HEK293 (cell line): ENCODE data around the gene DUSP6.

ENCODE experiments used
- CTCF ChIA-PET: fragments of 350-600 bp; formaldehyde crosslinking; extraction: SDS; loops from one replicate; lab custom pipeline; 2021; ENCODE audit warnings: antibody characterized with exemption; lab: Yijun Ruan, JAX
- POLR2A ChIA-PET: fragments of 300-600 bp; formaldehyde crosslinking; extraction: SDS; loops from one replicate; lab custom pipeline; 2020; ENCODE audit warnings: antibody characterized with exemption, inconsistent platforms; lab: Yijun Ruan, JAX
- H3K27ac ChIP-seq: fragments of 200-500 bp; sonication (Bioruptor generic); 2 replicates; pipeline ENCODE4 v1.5.1; 2014; ENCODE audit warnings: low read depth, low read length, control low read depth, inconsistent platforms; ENCODE audit errors: extremely low read depth
- H3K36me3 ChIP-seq, 2 experiments: fragments of 200-500 bp in 1 of 2; sonication (Bioruptor generic) in 1 of 2; 1 replicate in 1 of 2; 2 replicates in 1 of 2; pipeline ENCODE4 v1.5.1; 2014 to 2017; ENCODE audit warnings: inconsistent platforms in 2 of 2, low read length in 2 of 2; ENCODE audit not compliant: control insufficient read depth in 2 of 2, insufficient read depth in 1 of 2
- H3K4me1 ChIP-seq: fragments of 200-500 bp; sonication (Bioruptor generic); 2 replicates; pipeline ENCODE4 v1.5.1; 2014; ENCODE audit warnings: mild to moderate bottlenecking, low read length, inconsistent platforms; ENCODE audit not compliant: control insufficient read depth, insufficient read depth
- H3K4me3 ChIP-seq: 2 replicates; pipeline ENCODE4 v1.5.1; 2011; ENCODE audit warnings: low read depth, mild to moderate bottlenecking, control low read depth, low read length, moderate library complexity
- H3K9me3 ChIP-seq: fragments of 200-500 bp; sonication (Bioruptor generic); 2 replicates; pipeline ENCODE4 v1.5.1; 2014; ENCODE audit warnings: low read depth, low read length, inconsistent platforms; ENCODE audit not compliant: control insufficient read depth, insufficient read depth
- BCL11B ChIP-seq: fragments of 450-650 bp; formaldehyde crosslinking; IDR thresholded peaks from 2 replicates; pipeline ENCODE4 v1.5.1; 2016; ENCODE audit warnings: low read depth, missing biosample characterization, missing genetic modification characterization
- EGR2 ChIP-seq: fragments of 450-650 bp; formaldehyde crosslinking; IDR thresholded peaks from 2 replicates; pipeline ENCODE4 v1.5.1; 2016; ENCODE audit warnings: low read depth, missing biosample characterization, missing genetic modification characterization
- GLIS1 ChIP-seq: fragments of 450-650 bp; formaldehyde crosslinking; IDR thresholded peaks from 2 replicates; pipeline ENCODE4 v1.5.1; 2016; ENCODE audit warnings: missing biosample characterization, missing genetic modification characterization
- MZF1 ChIP-seq: fragments of 450-650 bp; formaldehyde crosslinking; IDR thresholded peaks from 2 replicates; pipeline ENCODE4 v1.5.1; 2017; ENCODE audit warnings: missing biosample characterization, missing genetic modification characterization, borderline replicate concordance
- RBAK ChIP-seq: fragments of 450-650 bp; formaldehyde crosslinking; IDR thresholded peaks from 2 replicates; pipeline ENCODE4 v1.5.1; 2016; ENCODE audit warnings: missing biosample characterization, missing genetic modification characterization
- ZFHX2 ChIP-seq: fragments of 450-650 bp; formaldehyde crosslinking; conservative IDR thresholded peaks from 2 replicates; pipeline ENCODE4 v1.5.1; 2016; ENCODE audit warnings: missing biosample characterization, missing genetic modification characterization
- ZFP37 ChIP-seq: fragments of 450-650 bp; formaldehyde crosslinking; IDR thresholded peaks from 2 replicates; pipeline ENCODE4 v1.5.1; 2016; ENCODE audit warnings: missing biosample characterization, missing genetic modification characterization
- ZNF132 ChIP-seq: fragments of 450-650 bp; formaldehyde crosslinking; IDR thresholded peaks from 2 replicates; pipeline ENCODE4 v1.5.1; 2017; ENCODE audit warnings: missing biosample characterization, missing genetic modification characterization, borderline replicate concordance
- ZNF2 ChIP-seq: fragments of 450-650 bp; formaldehyde crosslinking; IDR thresholded peaks from 2 replicates; pipeline ENCODE4 v1.5.1; 2016; ENCODE audit warnings: missing biosample characterization, missing genetic modification characterization
- ZNF239 ChIP-seq: fragments of 450-650 bp; formaldehyde crosslinking; IDR thresholded peaks from 2 replicates; pipeline ENCODE4 v1.5.1; 2016; ENCODE audit warnings: missing biosample characterization, missing genetic modification characterization
- ZNF366 ChIP-seq: fragments of 450-650 bp; formaldehyde crosslinking; conservative IDR thresholded peaks from 2 replicates; pipeline ENCODE4 v1.5.1; 2016; ENCODE audit warnings: missing biosample characterization, missing genetic modification characterization
- ZNF560 ChIP-seq: fragments of 450-650 bp; formaldehyde crosslinking; IDR thresholded peaks from 2 replicates; pipeline ENCODE4 v1.5.1; 2017; ENCODE audit warnings: missing biosample characterization, missing genetic modification characterization, borderline replicate concordance
- TF ChIP-seq, protein P1 (sequence below): fragments of 450-650 bp; formaldehyde crosslinking; conservative IDR thresholded peaks from 2 replicates; pipeline ENCODE4 v1.5.1; 2016; ENCODE audit warnings: low read depth, missing biosample characterization, missing genetic modification characterization
- TF ChIP-seq, protein P2 (sequence below): fragments of 450-650 bp; IDR thresholded peaks from 2 replicates; pipeline ENCODE4 v1.5.1; 2018; ENCODE audit warnings: missing biosample characterization, missing genetic modification characterization

The DUSP6 gene

DNA sequence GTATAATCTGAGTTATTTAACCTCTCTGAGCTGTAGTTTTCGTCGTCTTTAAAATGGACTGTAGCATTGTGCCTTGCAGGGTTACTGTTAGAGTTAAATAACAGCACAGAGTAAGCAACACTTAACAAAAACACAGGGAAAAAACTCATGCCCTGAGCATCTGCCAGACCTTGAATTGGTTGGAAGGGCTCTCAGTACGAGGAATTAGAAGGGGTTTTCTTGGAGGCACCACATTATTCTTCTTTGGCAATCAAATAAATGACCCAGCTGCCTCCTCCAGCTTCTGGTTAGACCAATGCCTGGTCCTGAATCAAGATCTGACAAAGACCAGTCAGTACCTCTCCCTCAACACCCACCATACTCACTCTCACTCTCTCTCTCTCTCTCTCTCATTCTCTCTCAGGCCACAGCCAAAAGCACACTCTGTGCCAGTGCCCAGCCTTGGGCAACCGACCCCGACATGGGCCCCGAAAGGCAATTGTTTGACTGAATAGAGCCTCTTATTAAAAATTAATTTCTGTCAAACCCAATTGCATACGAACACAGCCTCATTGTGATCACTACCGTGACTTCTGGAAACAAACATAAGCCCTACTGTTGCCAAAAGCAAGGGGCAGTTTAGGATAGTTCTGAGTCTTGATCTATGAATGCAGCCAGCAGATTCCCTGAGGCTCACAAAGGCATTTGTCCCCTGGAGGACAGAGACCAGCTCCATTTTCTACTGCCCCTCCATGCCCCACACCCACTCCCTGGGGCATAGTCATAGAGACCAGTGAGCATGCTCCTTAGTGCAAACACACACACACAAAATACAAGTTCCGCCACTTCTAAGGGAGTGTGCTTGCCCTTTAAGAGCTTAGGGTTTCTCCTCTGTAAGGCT is 23.9 kb downstream of the DUSP6 start:
- H3K36me3 ChIP-seq, result no peaks in the 10 kb centered on the region
- ChIA-PET CTCF (no interaction called here), POLR2A (interaction anchor here (1.6 kb wide), 1 partner anchor 23 kb away, joined by 3 read pairs; no protein-coding TSS in a partner anchor)
- no peak for TF ChIP-seq RBAK
- TF ChIP-seq BCL11B (tag by site-specific recombination), result no peak
- TF ChIP-seq, protein P1, sequence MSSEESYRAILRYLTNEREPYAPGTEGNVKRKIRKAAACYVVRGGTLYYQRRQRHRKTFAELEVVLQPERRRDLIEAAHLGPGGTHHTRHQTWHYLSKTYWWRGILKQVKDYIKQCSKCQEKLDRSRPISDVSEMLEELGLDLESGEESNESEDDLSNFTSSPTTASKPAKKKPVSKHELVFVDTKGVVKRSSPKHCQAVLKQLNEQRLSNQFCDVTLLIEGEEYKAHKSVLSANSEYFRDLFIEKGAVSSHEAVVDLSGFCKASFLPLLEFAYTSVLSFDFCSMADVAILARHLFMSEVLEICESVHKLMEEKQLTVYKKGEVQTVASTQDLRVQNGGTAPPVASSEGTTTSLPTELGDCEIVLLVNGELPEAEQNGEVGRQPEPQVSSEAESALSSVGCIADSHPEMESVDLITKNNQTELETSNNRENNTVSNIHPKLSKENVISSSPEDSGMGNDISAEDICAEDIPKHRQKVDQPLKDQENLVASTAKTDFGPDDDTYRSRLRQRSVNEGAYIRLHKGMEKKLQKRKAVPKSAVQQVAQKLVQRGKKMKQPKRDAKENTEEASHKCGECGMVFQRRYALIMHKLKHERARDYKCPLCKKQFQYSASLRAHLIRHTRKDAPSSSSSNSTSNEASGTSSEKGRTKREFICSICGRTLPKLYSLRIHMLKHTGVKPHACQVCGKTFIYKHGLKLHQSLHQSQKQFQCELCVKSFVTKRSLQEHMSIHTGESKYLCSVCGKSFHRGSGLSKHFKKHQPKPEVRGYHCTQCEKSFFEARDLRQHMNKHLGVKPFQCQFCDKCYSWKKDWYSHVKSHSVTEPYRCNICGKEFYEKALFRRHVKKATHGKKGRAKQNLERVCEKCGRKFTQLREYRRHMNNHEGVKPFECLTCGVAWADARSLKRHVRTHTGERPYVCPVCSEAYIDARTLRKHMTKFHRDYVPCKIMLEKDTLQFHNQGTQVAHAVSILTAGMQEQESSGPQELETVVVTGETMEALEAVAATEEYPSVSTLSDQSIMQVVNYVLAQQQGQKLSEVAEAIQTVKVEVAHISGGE (tag by site-specific recombination), result no peak
- TF ChIP-seq ZNF2 (tag by site-specific recombination), result no peak
- TF ChIP-seq, protein P2, sequence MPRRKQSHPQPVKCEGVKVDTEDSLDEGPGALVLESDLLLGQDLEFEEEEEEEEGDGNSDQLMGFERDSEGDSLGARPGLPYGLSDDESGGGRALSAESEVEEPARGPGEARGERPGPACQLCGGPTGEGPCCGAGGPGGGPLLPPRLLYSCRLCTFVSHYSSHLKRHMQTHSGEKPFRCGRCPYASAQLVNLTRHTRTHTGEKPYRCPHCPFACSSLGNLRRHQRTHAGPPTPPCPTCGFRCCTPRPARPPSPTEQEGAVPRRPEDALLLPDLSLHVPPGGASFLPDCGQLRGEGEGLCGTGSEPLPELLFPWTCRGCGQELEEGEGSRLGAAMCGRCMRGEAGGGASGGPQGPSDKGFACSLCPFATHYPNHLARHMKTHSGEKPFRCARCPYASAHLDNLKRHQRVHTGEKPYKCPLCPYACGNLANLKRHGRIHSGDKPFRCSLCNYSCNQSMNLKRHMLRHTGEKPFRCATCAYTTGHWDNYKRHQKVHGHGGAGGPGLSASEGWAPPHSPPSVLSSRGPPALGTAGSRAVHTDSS (tag by site-specific recombination), result no peak
- no peak for TF ChIP-seq GLIS1 (tag by site-specific recombination)
- no peak for TF ChIP-seq ZNF239
- TF ChIP-seq ZFP37 (tag by site-specific recombination), result no peak
- peaks cover 18% of the 10 kb centered on the region for H3K4me1 ChIP-seq
- no peak overlapping the region for H3K4me3 ChIP-seq
- H3K9me3 ChIP-seq, result no peaks in the 10 kb centered on the region
- no peak overlapping the region for H3K27ac ChIP-seq

DNA sequence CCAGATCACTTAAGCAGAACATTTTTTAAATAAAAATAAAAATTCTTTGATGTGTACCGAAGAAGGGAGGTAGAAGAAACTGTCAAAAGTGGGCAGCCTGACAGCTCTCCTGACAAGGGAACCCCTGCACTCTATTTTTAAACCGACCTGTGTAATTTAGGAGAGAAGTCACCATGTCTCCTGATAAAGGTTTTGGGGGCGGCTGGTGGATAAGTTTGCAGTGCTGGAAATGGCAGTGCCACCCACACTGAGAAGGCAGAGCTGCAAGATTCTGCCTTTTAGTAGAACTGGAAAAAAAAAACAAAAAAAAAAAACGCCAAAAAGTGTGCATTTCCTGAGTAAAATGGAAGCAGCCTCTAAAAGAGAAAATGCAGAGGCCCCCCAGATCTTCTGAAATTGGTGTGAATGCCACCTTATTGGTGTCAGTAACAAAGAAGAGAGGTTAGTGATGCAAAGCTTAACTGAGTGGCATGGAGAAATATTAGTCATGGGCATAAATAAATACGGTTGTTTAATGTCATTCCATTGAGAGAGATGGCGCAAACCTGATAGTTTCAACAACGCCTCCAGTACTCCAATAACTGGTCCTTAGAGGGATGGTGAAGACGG is 24.7 kb downstream of the DUSP6 start:
- ChIA-PET CTCF (no interaction called here), POLR2A (interaction anchor here (1.6 kb wide), 1 partner anchor 24 kb away, joined by 3 read pairs; no protein-coding TSS in a partner anchor)
- no peaks in the 10 kb centered on the region for H3K9me3 ChIP-seq
- H3K4me3 ChIP-seq, result no peak overlapping the region
- H3K36me3 ChIP-seq, result no peaks in the 10 kb centered on the region
- TF ChIP-seq ZNF366 (tag by site-specific recombination), result no peak
- no peak for TF ChIP-seq ZNF560 (tag by site-specific recombination)
- TF ChIP-seq ZFHX2 (tag by site-specific recombination), result peak; percentile 53
- peak; percentile 67 for TF ChIP-seq EGR2
- no peak for TF ChIP-seq ZNF132 (tag by site-specific recombination)
- TF ChIP-seq MZF1, result no peak
- H3K4me1 ChIP-seq, result peaks cover 18% of the 10 kb centered on the region
- no peak overlapping the region for H3K27ac ChIP-seq
